Fibroblast of lung (primary cell): ENCODE results near the gene NFYA. TPM values are rescaled to one million over a fixed set of nuclear protein-coding genes. Genes with fewer than 3 reads are reported as not detected.

Source experiments
- DNase-seq, 2 donors: peaks; one replicate each; pipeline versions ENCODE4 v3.0.0 to v3.0.0-alpha.2; 2010; ENCODE audit warnings: low read depth in 2 of 2
- H2AFZ ChIP-seq: 2 replicates; pipeline ENCODE4 v1.5.1; 2012; ENCODE audit warnings: low read length, control low read depth, inconsistent platforms
- H3K27ac ChIP-seq: 2 replicates; pipeline ENCODE4 v1.5.1; 2011; ENCODE audit warnings: low read length, control low read depth; ENCODE audit not compliant: insufficient read depth
- H3K27me3 ChIP-seq: 2 replicates; pipeline ENCODE4 v1.5.1; 2011; ENCODE audit warnings: mild to moderate bottlenecking, low read length; ENCODE audit not compliant: control insufficient read depth, insufficient read depth
- H3K36me3 ChIP-seq: 2 replicates; pipeline ENCODE4 v1.5.1; 2011; ENCODE audit warnings: low read length; ENCODE audit not compliant: control insufficient read depth, insufficient read depth
- H3K4me1 ChIP-seq: 2 replicates; pipeline ENCODE4 v1.5.1; 2011; ENCODE audit warnings: low read length; ENCODE audit not compliant: control insufficient read depth, insufficient read depth; ENCODE audit errors: extremely low read depth
- H3K4me2 ChIP-seq: 2 replicates; pipeline ENCODE4 v1.5.1; 2011; ENCODE audit warnings: low read length, control low read depth; ENCODE audit not compliant: insufficient read depth; ENCODE audit errors: extremely low read depth
- H3K4me3 ChIP-seq, 4 experiments: fragments of 200-600 bp in 1 of 4; sonication (generic) in 1 of 4; replicated peaks in 1 of 4; 2 replicates each; pipeline ENCODE4 v1.5.1; 2011 to 2016; ENCODE audit warnings: low read length in 4 of 4, low read depth in 3 of 4, mild to moderate bottlenecking in 3 of 4, control low read depth in 2 of 4, inconsistent platforms in 1 of 4, mixed read lengths in 1 of 4; ENCODE audit not compliant: insufficient read depth in 1 of 4; ENCODE audit errors: control extremely low read depth in 1 of 4
- H3K79me2 ChIP-seq: 2 replicates; pipeline ENCODE4 v1.5.1; 2012; ENCODE audit warnings: mild to moderate bottlenecking, low read length, inconsistent platforms; ENCODE audit not compliant: control insufficient read depth, insufficient read depth
- H3K9ac ChIP-seq: 2 replicates; pipeline ENCODE4 v1.5.1; 2011; ENCODE audit warnings: mild to moderate bottlenecking, low read length, control low read depth; ENCODE audit not compliant: insufficient read depth
- H3K9me3 ChIP-seq: 2 replicates; pipeline ENCODE4 v1.5.1; 2012; ENCODE audit warnings: low read depth, low read length; ENCODE audit not compliant: control insufficient read depth, insufficient read depth
- H4K20me1 ChIP-seq: 2 replicates; pipeline ENCODE4 v1.5.1; 2011; ENCODE audit warnings: low read length; ENCODE audit not compliant: control insufficient read depth, insufficient read depth; ENCODE audit errors: extremely low read depth
- CTCF ChIP-seq, 2 donors: IDR thresholded peaks in 1 of 2; conservative IDR thresholded peaks in 1 of 2; 1 replicate in 1 of 2; 2 replicates in 1 of 2; pipeline ENCODE4 v1.5.1; 2011 to 2012; ENCODE audit warnings: low read length in 2 of 2, control low read depth in 1 of 2, inconsistent platforms in 1 of 2, low read depth in 1 of 2, mild to moderate bottlenecking in 1 of 2
- EZH2 ChIP-seq: IDR thresholded peaks from 2 replicates; pipeline ENCODE4 v1.5.1; 2012; ENCODE audit warnings: low read length, control low read depth, mild to moderate bottlenecking; ENCODE audit errors: missing control alignments
- polyA plus RNA-seq, 2 donors: library from polyadenylated mRNA; depleted of rRNA in 1 of 2; stranded (reverse) in 1 of 2; unstranded in 1 of 2; fragments of >200 nt; gene quantifications; 2 replicates each; pipeline ENCODE4 v1.2.1, GENCODE V29; 2011 to 2012; ENCODE audit warnings: missing spikeins in 1 of 2
- total RNA-seq: library from RNA; depleted of rRNA; stranded (reverse); fragments of >200 nt; gene quantifications from 2 replicates; pipeline ENCODE4 v1.2.1, GENCODE V29; 2014

Gene NFYA
- total and polyA plus RNA-seq, 2 donors (not counting 1 experiment from before 2014, with no cell fraction given) = 6.9 to 14.9 TPM

- Histone ChIP-seq H3K36me3 (no peaks in the 10 kb centered on the region), H3K9me3 (no peaks in the 10 kb centered on the region)
- no peak for DNase-seq
Observed at GRCh38 chr6:41065550-41066026, 7.2 kb upstream of the NFYA start.

GRCh38 chr6:41066867-41067304 lies 5.9 kb upstream of the NFYA start:
- DNase-seq = peak; percentile 73 to 89
- H3K36me3 ChIP-seq = no peaks in the 10 kb centered on the region
- no peak overlapping the region for H2AFZ ChIP-seq

More at GRCh38 chr6:41065550-41066026, 7.2 kb upstream of the NFYA start:
- Histone ChIP-seq H3K4me3 (no peak overlapping the region), H2AFZ (no peak overlapping the region), H3K9ac (no peak overlapping the region), H3K79me2 (no peaks in the 10 kb centered on the region), H3K4me2 (no peak overlapping the region), H4K20me1 (no peaks in the 10 kb centered on the region), H3K27me3 (no peaks in the 10 kb centered on the region), H3K4me1 (no peaks in the 10 kb centered on the region), H3K27ac (no peak overlapping the region)
- TF ChIP-seq EZH2 (no peak), CTCF (conservative IDR thresholded peaks at IDR 0.05 in 1 of 2, IDR thresholded peaks at IDR 0.05 in 1 of 2; ENCODE audit: low read depth in 1 of 2, low read length in 2 of 2) (no peak)

GRCh38 chr6:41071501-41071922 lies 1.3 kb upstream of the NFYA start:
- peak in 1 of 2 donors; percentile 18 for TF ChIP-seq CTCF (conservative IDR thresholded peaks at IDR 0.05 in 1 of 2, IDR thresholded peaks at IDR 0.05 in 1 of 2; ENCODE audit: low read depth in 1 of 2, low read length in 2 of 2)
- TF ChIP-seq EZH2 = no peak
- Histone ChIP-seq H3K4me3 (peak overlapping the region; percentile 74 to 98 (median 84)), H3K9me3 (no peaks in the 10 kb centered on the region), H3K9ac (peak overlapping the region; percentile 74), H3K4me1 (peaks cover 3% of the 10 kb centered on the region), H4K20me1 (no peaks in the 10 kb centered on the region), H3K27ac (peak overlapping the region; percentile 94), H3K27me3 (no peaks in the 10 kb centered on the region), H3K36me3 (no peaks in the 10 kb centered on the region), H3K4me2 (peak overlapping the region; percentile 85), H3K79me2 (peaks cover 29% of the 10 kb centered on the region), H2AFZ (peak overlapping the region; percentile 82)
- DNase-seq = no peak

More at GRCh38 chr6:41066867-41067304, 5.9 kb upstream of the NFYA start:
- H3K4me1 ChIP-seq = no peaks in the 10 kb centered on the region
- no peak overlapping the region for H3K27ac ChIP-seq
- H3K9ac ChIP-seq = no peak overlapping the region
- no peak overlapping the region for H3K4me3 ChIP-seq
- H3K79me2 ChIP-seq = no peaks in the 10 kb centered on the region
- H3K9me3 ChIP-seq = no peaks in the 10 kb centered on the region
- TF ChIP-seq EZH2 (no peak), CTCF (conservative IDR thresholded peaks at IDR 0.05 in 1 of 2, IDR thresholded peaks at IDR 0.05 in 1 of 2; ENCODE audit: low read depth in 1 of 2, low read length in 2 of 2) (peak; percentile 85)
- no peaks in the 10 kb centered on the region for H4K20me1 ChIP-seq
- H3K27me3 ChIP-seq = no peaks in the 10 kb centered on the region
- no peak overlapping the region for H3K4me2 ChIP-seq
